ENCODE measurements around the gene PLEKHA8. TPM values are rescaled to one million over a fixed set of nuclear protein-coding genes. Genes with fewer than 3 reads are reported as not detected.

The PLEKHA8 gene
- total RNA-seq, 1 donor from 2014 or later = 17.1 TPM

DNA sequence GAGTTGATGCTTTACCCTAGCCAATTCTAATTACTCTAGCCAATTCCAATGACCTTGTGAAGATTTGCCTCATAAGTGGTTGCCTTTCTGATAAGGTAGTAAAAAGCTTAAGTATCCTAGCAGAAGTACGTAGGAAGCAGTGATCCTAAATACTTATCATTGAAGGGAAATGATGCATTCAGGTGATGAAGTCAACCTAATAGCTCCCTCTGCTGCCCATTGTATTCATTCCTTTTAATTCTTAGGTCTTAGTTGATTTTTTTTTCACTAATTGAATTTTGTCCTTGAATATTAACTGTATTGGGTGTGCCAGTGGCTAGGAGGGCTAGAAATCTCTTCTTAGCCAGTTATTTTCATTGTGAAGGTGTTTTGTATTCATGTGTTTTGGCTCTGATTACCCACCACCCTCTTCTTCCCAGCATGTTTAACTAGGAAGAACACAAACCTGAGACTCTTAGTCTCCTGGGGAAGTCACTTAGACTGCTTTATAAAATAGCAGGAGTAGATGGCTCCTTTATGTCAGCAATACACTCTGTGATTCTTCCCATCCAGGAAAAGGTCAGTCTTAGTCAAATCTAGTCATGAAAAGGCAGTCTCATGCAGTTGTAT is 46.3 kb downstream of the PLEKHA8 start:
- TF ChIP-seq, protein P1, sequence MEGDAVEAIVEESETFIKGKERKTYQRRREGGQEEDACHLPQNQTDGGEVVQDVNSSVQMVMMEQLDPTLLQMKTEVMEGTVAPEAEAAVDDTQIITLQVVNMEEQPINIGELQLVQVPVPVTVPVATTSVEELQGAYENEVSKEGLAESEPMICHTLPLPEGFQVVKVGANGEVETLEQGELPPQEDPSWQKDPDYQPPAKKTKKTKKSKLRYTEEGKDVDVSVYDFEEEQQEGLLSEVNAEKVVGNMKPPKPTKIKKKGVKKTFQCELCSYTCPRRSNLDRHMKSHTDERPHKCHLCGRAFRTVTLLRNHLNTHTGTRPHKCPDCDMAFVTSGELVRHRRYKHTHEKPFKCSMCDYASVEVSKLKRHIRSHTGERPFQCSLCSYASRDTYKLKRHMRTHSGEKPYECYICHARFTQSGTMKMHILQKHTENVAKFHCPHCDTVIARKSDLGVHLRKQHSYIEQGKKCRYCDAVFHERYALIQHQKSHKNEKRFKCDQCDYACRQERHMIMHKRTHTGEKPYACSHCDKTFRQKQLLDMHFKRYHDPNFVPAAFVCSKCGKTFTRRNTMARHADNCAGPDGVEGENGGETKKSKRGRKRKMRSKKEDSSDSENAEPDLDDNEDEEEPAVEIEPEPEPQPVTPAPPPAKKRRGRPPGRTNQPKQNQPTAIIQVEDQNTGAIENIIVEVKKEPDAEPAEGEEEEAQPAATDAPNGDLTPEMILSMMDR (IDR thresholded peaks at IDR 0.05; ENCODE audit: insufficient read depth, low read length, severe bottlenecking) = peak; percentile 48
- FAIRE-seq (no peak), DNase-seq (ENCODE audit: low read depth) (peak; percentile 74)
- H3K27me3 ChIP-seq (ENCODE audit: control insufficient read depth, insufficient read depth, low read length) = no peaks in the 10 kb centered on the region
- no peak overlapping the region for H3K4me3 ChIP-seq (ENCODE audit: low read depth, low read length)
- peaks cover 2% of the 10 kb centered on the region for H3K36me3 ChIP-seq (ENCODE audit: control insufficient read depth, insufficient read depth, low read length)

DNA sequence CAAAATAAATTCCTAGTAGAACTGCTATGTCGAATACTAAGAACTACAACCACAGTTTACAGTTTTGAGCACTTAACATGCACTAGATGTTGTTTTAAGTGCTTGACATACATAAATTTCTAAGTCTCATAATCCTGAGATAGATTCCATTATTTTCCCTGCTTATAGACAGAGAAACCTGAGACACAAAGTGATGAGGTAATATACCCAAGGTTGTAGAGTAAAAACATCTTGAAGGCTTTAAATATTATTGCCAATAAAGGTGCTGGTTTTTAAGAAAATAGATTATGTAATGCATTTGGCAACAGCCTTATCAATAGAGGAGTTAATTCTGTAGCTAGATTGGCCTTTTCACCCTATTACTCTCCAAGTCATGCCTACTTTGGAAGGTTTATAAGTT is 48.2 kb downstream of the PLEKHA8 start:
- Histone ChIP-seq H3K27me3 (ENCODE audit: control insufficient read depth, insufficient read depth, low read length) (no peaks in the 10 kb centered on the region), H3K4me3 (ENCODE audit: low read depth, low read length) (no peak overlapping the region), H3K36me3 (ENCODE audit: control insufficient read depth, insufficient read depth, low read length) (peaks cover 2% of the 10 kb centered on the region)
- DNase-seq (ENCODE audit: low read depth) (no peak), FAIRE-seq (no peak)
- TF ChIP-seq, protein P1 (IDR thresholded peaks at IDR 0.05; ENCODE audit: insufficient read depth, low read length, severe bottlenecking) = no peak

DNA sequence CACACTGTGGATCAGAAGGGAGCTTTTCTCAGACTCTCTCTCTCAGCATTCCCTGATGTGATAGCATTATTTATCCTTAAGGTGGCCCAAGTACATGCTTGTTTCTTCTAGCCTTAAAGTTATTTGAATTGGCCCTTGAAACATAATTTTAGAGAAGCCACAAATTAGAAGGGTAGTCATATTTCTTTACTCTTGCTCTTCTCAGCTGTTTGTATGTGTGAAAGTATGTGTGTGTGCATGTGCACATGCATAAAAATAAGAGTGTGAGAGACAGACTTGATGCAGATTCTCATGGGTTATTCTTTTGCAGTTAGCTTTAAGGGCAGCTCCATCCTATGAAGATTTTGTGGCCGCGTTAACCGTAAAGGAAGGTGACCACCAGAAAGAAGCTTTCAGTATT is 50.1 kb downstream of the PLEKHA8 start:
- Histone ChIP-seq H3K36me3 (ENCODE audit: control insufficient read depth, insufficient read depth, low read length) (peaks cover 2% of the 10 kb centered on the region), H3K4me3 (ENCODE audit: low read depth, low read length) (no peak overlapping the region), H3K27me3 (ENCODE audit: control insufficient read depth, insufficient read depth, low read length) (no peaks in the 10 kb centered on the region)
- no peak for FAIRE-seq
- TF ChIP-seq, protein P1 (IDR thresholded peaks at IDR 0.05; ENCODE audit: insufficient read depth, low read length, severe bottlenecking) = no peak
- no peak for DNase-seq (ENCODE audit: low read depth)

DNA sequence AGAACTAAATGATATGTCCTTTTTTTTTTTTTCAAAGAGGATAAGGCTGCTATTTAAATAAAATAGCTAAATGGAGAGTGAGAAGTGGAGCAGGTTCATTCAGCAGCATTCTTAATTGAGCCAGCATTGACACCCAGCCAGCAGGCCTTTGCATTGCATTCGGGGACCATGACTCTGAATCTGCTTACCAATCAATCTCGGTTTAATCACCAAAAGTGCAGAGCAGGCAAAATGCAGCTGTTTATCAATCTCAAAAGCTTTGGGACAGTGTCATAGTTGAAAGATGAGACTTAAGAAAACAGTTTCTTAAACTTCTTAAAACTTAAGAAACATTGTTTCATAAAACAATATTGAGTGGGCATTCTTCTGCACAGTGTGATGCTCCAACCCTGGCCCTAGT is 51.7 kb downstream of the PLEKHA8 start:
- no peaks in the 10 kb centered on the region for H3K27me3 ChIP-seq (ENCODE audit: control insufficient read depth, insufficient read depth, low read length)
- DNase-seq (ENCODE audit: low read depth) (no peak), FAIRE-seq (no peak)
- no peak overlapping the region for H3K4me3 ChIP-seq (ENCODE audit: low read depth, low read length)
- H3K36me3 ChIP-seq (ENCODE audit: control insufficient read depth, insufficient read depth, low read length) = peaks cover 2% of the 10 kb centered on the region
- TF ChIP-seq, protein P1 (IDR thresholded peaks at IDR 0.05; ENCODE audit: insufficient read depth, low read length, severe bottlenecking) = no peak

DNA sequence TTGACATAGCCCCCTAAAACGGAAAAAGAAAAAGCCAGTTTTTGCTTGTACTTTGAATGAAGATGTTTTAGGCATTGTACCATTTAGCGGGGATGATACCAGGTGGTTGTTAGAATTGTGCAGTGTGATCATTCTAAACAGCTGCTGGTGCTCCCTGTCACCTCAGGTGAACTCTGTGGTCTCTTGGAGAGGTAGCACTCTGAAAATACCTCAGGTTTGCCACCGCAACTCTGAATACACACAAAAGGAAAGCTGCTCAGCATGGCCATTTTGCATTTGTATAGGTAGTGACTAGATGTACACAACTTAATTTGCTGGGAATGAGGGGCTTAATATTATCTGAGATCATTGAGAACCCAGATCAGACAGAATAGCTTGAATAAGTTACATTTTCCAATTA is 52.6 kb downstream of the PLEKHA8 start:
- TF ChIP-seq, protein P1 (IDR thresholded peaks at IDR 0.05; ENCODE audit: insufficient read depth, low read length, severe bottlenecking) = no peak
- Histone ChIP-seq H3K27me3 (ENCODE audit: control insufficient read depth, insufficient read depth, low read length) (no peaks in the 10 kb centered on the region), H3K36me3 (ENCODE audit: control insufficient read depth, insufficient read depth, low read length) (peaks cover 2% of the 10 kb centered on the region), H3K4me3 (ENCODE audit: low read depth, low read length) (no peak overlapping the region)
- DNase-seq (ENCODE audit: low read depth) (no peak), FAIRE-seq (no peak)

DNA sequence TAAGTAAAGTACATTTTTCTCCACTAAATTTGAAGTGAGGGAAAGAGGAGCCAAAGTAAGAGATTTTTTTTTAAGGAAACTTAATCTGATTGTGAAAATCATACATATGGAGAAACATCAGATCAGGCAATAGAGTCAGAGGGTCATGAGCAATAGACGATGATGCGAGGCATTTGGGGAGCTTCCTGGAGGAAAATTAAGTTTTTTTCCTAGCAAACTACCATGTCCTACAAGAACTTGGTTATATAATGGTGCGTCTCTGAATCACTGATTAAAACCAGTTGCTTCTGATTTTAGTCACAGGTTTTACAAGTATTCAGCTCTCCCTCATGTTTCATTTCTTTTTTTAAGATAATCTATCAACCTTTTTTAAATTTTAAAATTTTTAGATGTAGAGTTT is 54.5 kb downstream of the PLEKHA8 start:
- no peak for FAIRE-seq
- DNase-seq (ENCODE audit: low read depth) = no peak
- no peak overlapping the region for H3K4me3 ChIP-seq (ENCODE audit: low read depth, low read length)
- H3K36me3 ChIP-seq (ENCODE audit: control insufficient read depth, insufficient read depth, low read length) = peaks cover 2% of the 10 kb centered on the region
- TF ChIP-seq, protein P1 (IDR thresholded peaks at IDR 0.05; ENCODE audit: insufficient read depth, low read length, severe bottlenecking) = no peak
- no peaks in the 10 kb centered on the region for H3K27me3 ChIP-seq (ENCODE audit: control insufficient read depth, insufficient read depth, low read length)

Measured in bronchial epithelial cell (primary cell).